Psoas muscle (tissue), 8 donors: ENCODE data around the gene ITPA. TPM values are rescaled to one million over a fixed set of nuclear protein-coding genes. Genes with fewer than 3 reads are reported as not detected.

Source experiments
- ATAC-seq, 4 donors: fragments of 200-7000 bp; cut with Tn5 transposase; one replicate each; pipeline ENCODE4 v1.9.1; 2020; ENCODE audit warnings: moderate library complexity in 3 of 4, mild to moderate bottlenecking in 2 of 4
- DNase-seq, 2 donors: peaks; one replicate each; pipeline ENCODE4 v3.0.0-alpha.2; 2020
- H3K27ac ChIP-seq: fragments of 200-600 bp; one replicate; pipeline ENCODE4 v1.8.0; 2022
- H3K27me3 ChIP-seq, 3 donors: fragments of 200-600 bp in 1 of 3; one replicate each; pipeline versions ENCODE4 v1.6.1 to v1.8.0; 2013 to 2022; ENCODE audit warnings: low read length in 2 of 3, mild to moderate bottlenecking in 2 of 3, moderate library complexity in 1 of 3; ENCODE audit not compliant: insufficient read depth in 3 of 3
- H3K36me3 ChIP-seq, 2 donors: fragments of 200-600 bp in 1 of 2; one replicate each; pipeline versions ENCODE4 v1.6.1 to v1.8.0; 2013 to 2022; ENCODE audit warnings: low read depth in 1 of 2, mild to moderate bottlenecking in 1 of 2, moderate library complexity in 1 of 2; ENCODE audit not compliant: insufficient read depth in 1 of 2
- H3K4me1 ChIP-seq: fragments of 200-600 bp; one replicate; pipeline ENCODE4 v1.8.0; 2022
- H3K4me3 ChIP-seq: fragments of 200-600 bp; one replicate; pipeline ENCODE4 v1.8.0; 2022; ENCODE audit warnings: mild to moderate bottlenecking
- H3K9me3 ChIP-seq: fragments of 200-600 bp; one replicate; pipeline ENCODE4 v1.8.0; 2022
- CTCF ChIP-seq: fragments of 200-600 bp; IDR thresholded peaks from one replicate; pipeline ENCODE4 v1.8.0; 2022; ENCODE audit warnings: antibody characterized with exemption
- WGBS, 3 donors: extraction: QIAGEN DNeasy Blood & Tissue Kit; methylation state at CpG; one replicate each; pipeline versions ENCODE4 v1.1.6 to v1.1.7; 2013; 5-methylcytosine and 5-hydroxymethylcytosine counted together
- intact Hi-C, 2 donors: fragments of 100-400 bp; cut with DNase I; formaldehyde crosslinking; loops; one replicate each; pipeline versions ENCODE4 v1.11.0 to v1.14.2; 2022
- polyA plus RNA-seq, 3 donors: library from polyadenylated mRNA; stranded (reverse); fragments of 200-250 nt; gene quantifications; one replicate each; pipeline ENCODE4 v1.2.3, GENCODE V29; 2013
- total RNA-seq, 4 donors: library from RNA; stranded (reverse); fragmentation: NEBNext Ultra II Directional in 2 of 4; extraction: Animal tissue kit (Norgen Biotek cat#: 25700) in 2 of 4; gene quantifications; one replicate each; pipeline versions ENCODE4 v1.2.1 to v1.2.4, GENCODE V29; 2021 to 2023
- donor health status: healthy with polysubstance abuse.
- donor health status: DM: no; HTN: no; CAD: no; lungs with moderate emphysema.
- donor health status: Bipolar disorder and iron deficiency.
- donor health status: healthy.
- donor health status: DM: yes; HTN: yes; CAD: no.
- donor health status: DM: no; HTN: no; CAD: no.
- donor health status: DM: no; HTN: no; CAD: no.
- donor health status: DM: yes; HTN: yes; CAD: no.

Gene ITPA
- total and polyA plus RNA-seq, 7 donors: 19.6 to 83.9 (median 26.0) TPM

GRCh38 chr20:3270051-3270450, 60.8 kb downstream of the ITPA start:
- H3K27ac ChIP-seq: no peak overlapping the region
- H3K9me3 ChIP-seq: no peaks in the 10 kb centered on the region
- DNase-seq: no peak
- no peaks in the 10 kb centered on the region for H3K27me3 ChIP-seq
- no peaks in the 10 kb centered on the region for H3K4me1 ChIP-seq
- H3K4me3 ChIP-seq: no peak overlapping the region
- intact Hi-C loops: no loop called here
- no peak for TF ChIP-seq CTCF
- 98 to 100% (median 100%) methylated on average over 4 of the region's 4 CpGs for WGBS, 3 donors
- ATAC-seq: no peak
- peaks cover 7 to 98% of the 10 kb centered on the region in 2 donors for H3K36me3 ChIP-seq

GRCh38 chr20:3273371-3273770, 64.1 kb downstream of the ITPA start:
- H3K36me3 ChIP-seq: peaks cover 7 to 98% of the 10 kb centered on the region in 2 donors
- H3K27ac ChIP-seq: no peak overlapping the region
- no peak for TF ChIP-seq CTCF
- H3K27me3 ChIP-seq: no peaks in the 10 kb centered on the region
- intact Hi-C loops: no loop called here
- H3K9me3 ChIP-seq: no peaks in the 10 kb centered on the region
- WGBS, 3 donors: 89 to 93% (median 91%) methylated on average over 4 of the region's 4 CpGs
- peaks cover 4% of the 10 kb centered on the region for H3K4me1 ChIP-seq
- H3K4me3 ChIP-seq: no peak overlapping the region
- ATAC-seq (no peak), DNase-seq (no peak)

Other genes starting within 250 kb of the ITPA start
- gene GNRH2, start 165.9 kb upstream of the ITPA start, total RNA-seq: not detected
- under 1 TPM in 1 of 3 donors, not detected in 2; 0.39 TPM for gene GNRH2, start 165.9 kb upstream of the ITPA start, polyA plus RNA-seq
- gene MRPS26, start 163.4 kb upstream of the ITPA start, total RNA-seq: 10 to 100 TPM; 42.8 to 49.0 (median 44.7) TPM
- 100 to 1,000 TPM in 1 of 3 donors, 10 to 100 TPM in 2; 51.6 to 150 (median 68.7) TPM for gene MRPS26, start 163.4 kb upstream of the ITPA start, polyA plus RNA-seq
- not detected for gene OXT, start 137.9 kb upstream of the ITPA start, total RNA-seq
- under 1 TPM; 0.12 to 0.73 (median 0.17) TPM for gene OXT, start 137.9 kb upstream of the ITPA start, polyA plus RNA-seq
- not detected for gene AVP, start 124.8 kb upstream of the ITPA start, total RNA-seq
- not detected for gene AVP, start 124.8 kb upstream of the ITPA start, polyA plus RNA-seq
- gene FASTKD5, start 49.6 kb upstream of the ITPA start, total RNA-seq: 10 to 100 TPM; 22.4 to 45.9 (median 26.4) TPM
- gene FASTKD5, start 49.6 kb upstream of the ITPA start, polyA plus RNA-seq: 10 to 100 TPM; 30.9 to 91.1 (median 35.5) TPM
- gene UBOX5, start 49.6 kb upstream of the ITPA start, total RNA-seq: 10 to 100 TPM in 1 of 4 donors, 1 to 10 TPM in 3; 6.1 to 10.8 (median 8.3) TPM
- 1 to 10 TPM; 4.0 to 7.9 (median 5.6) TPM for gene UBOX5, start 49.6 kb upstream of the ITPA start, polyA plus RNA-seq
- gene LZTS3, start 35.9 kb upstream of the ITPA start, total RNA-seq: 10 to 100 TPM in 1 of 4 donors, 1 to 10 TPM in 3; 5.8 to 10.5 (median 7.5) TPM
- 10 to 100 TPM in 1 of 3 donors, 1 to 10 TPM in 2; 4.1 to 13.7 (median 8.0) TPM for gene LZTS3, start 35.9 kb upstream of the ITPA start, polyA plus RNA-seq
- 10 to 100 TPM; 36.6 to 49.7 (median 42.3) TPM for gene DDRGK1, start 4.8 kb upstream of the ITPA start, total RNA-seq
- 10 to 100 TPM; 58.3 to 82.2 (median 71.7) TPM for gene DDRGK1, start 4.8 kb upstream of the ITPA start, polyA plus RNA-seq
- gene SLC4A11, start 29.7 kb downstream of the ITPA start, total RNA-seq: 1 to 10 TPM in 1 of 4 donors, under 1 TPM in 3; 0.44 to 1.4 (median 0.66) TPM
- gene SLC4A11, start 29.7 kb downstream of the ITPA start, polyA plus RNA-seq: under 1 TPM; 0.10 to 0.39 (median 0.23) TPM
- 10 to 100 TPM; 17.2 to 27.0 (median 21.5) TPM for gene DNAAF9, start 198.2 kb downstream of the ITPA start, total RNA-seq
- gene DNAAF9, start 198.2 kb downstream of the ITPA start, polyA plus RNA-seq: 1 to 10 TPM; 5.4 to 7.9 (median 7.1) TPM